Cardiac atrium fibroblast (primary cell): Measurements from ENCODE around the gene POLQ. TPM values are rescaled to one million over a fixed set of nuclear protein-coding genes. Genes with fewer than 3 reads are reported as not detected.

Experiments used
- total RNA-seq: library from RNA; depleted of rRNA; stranded (reverse); fragments of >200 nt; gene quantifications from 2 replicates; pipeline ENCODE4 v1.2.3, GENCODE V29; 2015

The POLQ gene
- total RNA-seq, result 0.36 and 0.97 TPM in 2 replicates

DNA sequence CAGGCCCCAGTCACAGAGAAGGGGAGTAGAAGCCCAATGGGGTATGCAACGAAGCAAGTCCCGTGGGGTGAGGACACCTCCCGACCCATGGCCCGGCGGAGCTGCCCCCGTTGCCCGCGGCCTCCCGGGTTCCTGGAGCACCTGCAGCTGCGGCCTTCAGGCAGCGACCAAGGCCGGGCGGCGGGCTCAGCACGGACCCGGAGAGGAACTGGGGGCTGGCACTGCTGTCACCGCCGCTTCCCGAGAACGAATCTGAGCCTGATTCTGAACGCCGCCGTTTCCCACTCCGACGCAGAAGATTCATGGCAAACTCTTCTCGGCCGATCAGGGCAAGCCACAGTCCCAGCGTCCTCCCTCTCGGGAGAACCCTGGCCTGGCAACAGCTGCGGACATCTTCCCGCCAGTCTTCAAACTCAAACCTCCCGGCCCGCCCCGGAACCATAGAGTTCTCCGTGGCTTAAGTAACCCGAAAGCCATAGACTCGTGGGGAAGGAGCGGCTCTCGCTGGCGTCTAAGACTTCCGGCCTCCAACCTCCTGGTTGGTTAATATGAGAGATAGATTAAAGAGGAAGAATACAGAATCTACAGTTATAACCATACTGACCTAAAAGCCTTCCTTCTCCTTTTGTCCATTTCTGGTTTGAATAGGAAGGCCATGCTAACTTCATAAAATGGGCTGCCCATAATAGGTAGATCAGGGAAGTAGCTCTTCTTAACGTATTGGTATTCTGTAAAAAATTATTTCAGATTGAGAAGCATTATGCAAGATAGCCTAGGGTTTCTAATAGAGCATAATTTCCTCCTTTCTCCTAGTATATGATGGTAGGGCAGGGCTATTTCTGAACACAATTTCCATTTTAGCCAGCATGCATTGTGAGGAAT lies at the start of gene POLQ:
POLQ (minus strand) TSS at position 415 of the 882 bp plus-strand sequence; CDS start at position 304, 111 bp downstream.

GRCh38 chr3:121592856-121593702 lies 47.3 kb upstream of the POLQ start, which contains the start of gene FBXO40:
Gene FBXO40, plus strand, starts transcription at chr3:121593379. Its CDS starts 27,197 bp downstream, at chr3:121620576.

GRCh38 chr3:121567649-121568048 lies 21.9 kb upstream of the POLQ start, which contains the start of gene ARGFX:
Gene ARGFX, plus strand, starts transcription at chr3:121567949. Its CDS starts 2,765 bp downstream, at chr3:121570714.

Other genes with a start within 250 kb of the POLQ start
- not detected in 2 replicates for gene ARGFX, start 22.0 kb upstream of the POLQ start, total RNA-seq
- gene FBXO40, start 47.4 kb upstream of the POLQ start, total RNA-seq, result not detected in 2 replicates
- gene HCLS1, start 114.9 kb upstream of the POLQ start, total RNA-seq, result 2.3 and 5.0 TPM in 2 replicates
- 28.3 and 28.4 TPM in 2 replicates for gene GOLGB1, start 203.8 kb upstream of the POLQ start, total RNA-seq